HG02938 (cell line): ENCODE measurements around the gene C12orf56.
"Not testable (repeated sequence)": the region's sequence is repeated elsewhere in the genome, so short reads cannot be mapped to it uniquely, and the experiment has no call there.

Source experiments
- ATAC-seq: cut with Tn5 transposase; IDR thresholded peaks from one replicate; pipeline ENCODE4 v1.9.1; 2021; ENCODE audit warnings: mild to moderate bottlenecking, moderate library complexity; ENCODE audit not compliant: unreplicated experiment

C12orf56 gene

DNA sequence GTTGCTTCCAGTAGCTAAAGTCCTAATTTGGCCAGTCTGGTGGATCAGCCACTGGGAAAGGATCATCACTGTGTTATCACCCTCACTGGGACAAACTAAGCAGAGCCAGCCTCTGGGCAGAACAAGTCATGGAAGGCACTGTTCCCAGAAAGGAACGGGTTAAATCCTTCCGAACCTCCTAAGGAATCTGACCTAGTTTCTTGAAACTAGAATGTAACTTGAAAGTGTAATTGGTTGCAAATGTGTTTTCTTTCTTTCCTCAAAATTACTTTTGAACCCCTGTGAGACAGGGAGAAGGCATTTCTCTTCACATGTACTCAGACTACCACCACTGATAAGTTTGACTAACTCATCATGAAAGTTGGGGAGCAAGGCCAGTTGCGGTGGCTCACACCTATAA lies 149.8 kb downstream of the C12orf56 start:
- no peak for ATAC-seq

DNA sequence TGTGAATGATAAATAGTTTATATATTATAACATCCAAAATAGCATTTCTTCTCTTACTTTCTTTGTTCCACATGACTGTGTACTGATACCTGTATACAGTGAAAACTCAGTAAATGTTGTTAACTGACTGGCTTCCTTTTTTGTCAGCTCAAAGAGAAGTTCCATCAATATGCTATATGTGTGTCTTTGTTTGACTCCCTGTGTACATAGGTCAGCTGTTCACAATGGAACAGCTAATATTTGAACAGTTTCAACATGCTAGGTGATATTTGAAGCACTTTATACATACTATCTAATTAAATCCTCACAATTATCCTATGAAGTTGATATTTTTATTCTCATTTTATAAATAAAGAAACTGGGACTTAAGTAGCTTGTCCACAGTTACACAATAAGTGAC lies 153.2 kb downstream of the C12orf56 start:
- no peak for ATAC-seq

DNA sequence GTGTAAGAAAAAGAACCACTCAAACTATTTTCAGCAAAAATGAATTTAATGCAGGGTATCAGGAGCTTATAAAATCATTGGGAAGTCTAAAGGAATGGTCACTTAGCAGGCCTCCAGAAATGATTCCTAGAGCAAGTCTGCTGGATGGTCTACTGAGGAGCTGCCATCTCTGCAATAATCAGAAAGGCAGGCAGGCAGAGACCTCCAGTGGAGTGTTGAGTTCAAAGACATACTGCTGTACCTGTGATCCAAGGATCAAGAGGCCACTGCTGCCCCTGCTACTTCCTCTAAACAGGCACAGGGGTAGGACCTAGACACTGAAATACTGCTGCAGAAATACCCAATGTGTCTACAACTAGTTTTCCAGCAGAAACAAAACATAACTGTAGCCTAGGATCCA lies 154.0 kb downstream of the C12orf56 start:
- no peak for ATAC-seq

DNA sequence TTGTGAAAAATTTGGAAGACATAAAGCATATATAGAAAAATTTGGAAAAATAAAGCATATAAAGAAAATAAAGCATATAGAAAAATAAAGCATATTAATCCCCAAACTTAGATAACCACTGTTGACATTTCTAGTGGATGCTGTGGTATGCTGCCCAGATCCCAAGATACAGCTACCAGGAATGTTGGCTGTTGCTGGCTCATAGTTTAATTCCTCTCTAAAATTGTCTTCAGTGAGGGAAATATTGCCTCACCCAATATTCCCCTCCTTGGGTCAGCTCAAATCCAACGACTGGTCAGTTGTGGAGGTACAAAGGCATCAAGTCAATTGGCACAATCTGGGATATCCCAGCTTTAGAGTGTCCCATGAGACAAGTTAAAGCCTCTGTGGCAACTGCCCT lies 158.4 kb downstream of the C12orf56 start:
- no peak for ATAC-seq

DNA sequence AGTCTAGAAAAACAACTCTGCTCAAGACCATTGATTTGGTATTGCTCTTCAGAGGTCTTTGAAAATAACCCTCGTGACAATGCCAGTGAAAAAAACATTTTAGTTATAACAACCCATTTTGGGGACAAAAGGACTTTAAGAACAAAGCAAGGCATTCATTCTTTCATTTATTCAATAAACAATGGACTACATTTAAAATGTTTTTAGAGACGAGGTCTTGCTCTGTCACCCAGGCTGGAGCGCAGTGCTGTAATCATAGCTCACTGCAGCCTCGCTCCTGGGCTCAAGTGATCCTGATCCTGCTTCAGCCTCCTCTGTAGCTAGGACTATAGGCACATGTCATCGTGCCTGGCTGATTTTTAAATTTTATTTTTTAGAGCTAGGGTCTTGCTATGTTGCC lies 160.8 kb downstream of the C12orf56 start:
- ATAC-seq, result no peak

DNA sequence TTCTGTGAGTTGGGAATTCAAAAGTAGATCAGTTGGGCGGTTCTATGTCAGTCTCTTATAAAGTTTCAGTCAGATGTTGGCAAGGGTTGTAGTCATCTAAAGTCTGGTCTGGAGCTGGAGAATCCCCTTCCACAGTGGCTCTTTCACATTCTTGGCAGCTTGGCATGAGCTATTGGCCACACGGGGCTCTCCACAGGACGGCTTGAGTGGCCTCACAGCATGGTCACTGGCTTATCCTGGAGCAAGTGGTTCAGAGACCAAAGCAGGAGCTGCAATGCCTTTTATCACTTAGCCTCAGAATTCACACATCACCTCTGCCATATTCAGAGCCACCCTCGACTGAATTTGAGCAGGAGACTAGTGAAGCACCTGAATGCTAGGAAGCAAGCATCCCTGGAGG lies 161.3 kb downstream of the C12orf56 start:
- ATAC-seq, result no peak

DNA sequence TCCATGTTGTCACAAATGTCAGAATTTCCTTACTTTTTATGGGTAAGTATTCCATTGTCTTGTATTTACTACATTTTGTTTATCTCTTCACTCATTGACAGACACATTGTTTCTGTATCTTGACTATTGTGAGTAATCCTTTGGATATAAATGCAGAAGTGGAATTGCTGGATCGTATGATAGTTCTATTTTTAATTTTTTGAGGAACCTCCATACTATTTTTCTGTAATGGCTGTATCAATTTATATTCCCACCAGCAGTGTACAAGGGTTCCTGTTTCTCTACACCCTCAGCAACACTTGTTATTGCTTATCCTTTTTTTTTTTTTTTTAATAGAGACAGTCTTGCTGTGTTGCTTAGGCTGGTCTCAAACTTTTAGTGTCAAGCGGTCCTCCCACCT lies 164.9 kb downstream of the C12orf56 start:
- ATAC-seq, result no peak

DNA sequence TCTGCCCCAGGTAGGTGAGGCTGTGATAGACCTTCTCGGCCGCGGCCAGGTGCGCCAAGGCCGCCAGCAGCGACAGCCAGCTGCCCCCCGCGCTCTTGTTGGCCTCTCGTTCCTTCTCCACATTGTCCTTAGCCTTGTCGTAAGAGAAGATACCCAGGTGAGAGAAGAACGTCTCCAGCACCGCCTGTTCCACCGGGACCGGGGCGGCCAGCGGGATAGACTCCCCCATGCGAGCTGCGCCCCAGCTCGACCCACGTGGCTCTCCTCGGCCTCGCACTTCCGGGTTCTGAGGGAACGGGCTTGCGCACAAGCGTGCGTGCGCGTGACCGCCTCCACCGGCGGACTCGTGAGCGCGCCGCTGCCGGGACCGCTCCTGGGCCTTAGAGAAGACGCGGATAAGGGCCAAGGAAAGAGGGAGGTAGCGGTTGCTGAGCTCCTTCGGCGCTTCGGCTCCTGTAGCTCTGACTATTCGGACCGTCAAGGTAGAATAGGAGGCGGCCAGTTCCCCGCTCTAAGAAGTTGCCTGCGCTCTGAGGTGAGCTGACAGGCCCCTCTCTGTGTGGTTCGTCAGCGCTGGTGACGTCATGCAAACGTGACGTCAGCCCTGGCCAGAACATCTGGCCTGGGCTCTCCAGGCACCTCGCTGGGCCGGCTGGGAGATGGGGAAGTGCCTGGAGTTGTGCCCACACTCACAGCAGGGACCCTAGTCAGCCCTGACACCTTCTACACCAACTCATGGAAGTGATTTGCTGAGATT lies 168.4 kb downstream of the C12orf56 start, which contains the start of gene KICS2:
KICS2 (minus strand) TSS at position 288 of the 757 bp plus-strand sequence; CDS start at position 229, 59 bp downstream.
- ATAC-seq, result peak; percentile 88

DNA sequence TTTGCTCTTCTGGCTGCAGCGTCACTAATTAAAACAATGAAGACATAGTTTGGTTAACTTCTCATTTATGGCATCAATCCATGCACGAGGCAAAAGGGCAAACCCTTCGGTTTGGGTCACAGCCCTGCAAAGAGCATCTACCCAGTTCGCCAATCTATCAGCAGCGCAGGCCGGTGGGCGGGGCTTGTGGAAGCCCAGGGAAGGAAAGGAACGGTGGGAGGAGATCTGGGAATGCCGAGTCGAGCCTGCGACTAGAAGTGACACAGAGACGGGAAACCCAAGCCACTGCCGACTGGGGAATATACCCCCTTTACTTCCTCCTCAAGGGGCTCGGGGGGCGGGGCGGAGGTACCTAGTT lies 168.9 kb downstream of the C12orf56 start:
- ATAC-seq, result peak; percentile 7

DNA sequence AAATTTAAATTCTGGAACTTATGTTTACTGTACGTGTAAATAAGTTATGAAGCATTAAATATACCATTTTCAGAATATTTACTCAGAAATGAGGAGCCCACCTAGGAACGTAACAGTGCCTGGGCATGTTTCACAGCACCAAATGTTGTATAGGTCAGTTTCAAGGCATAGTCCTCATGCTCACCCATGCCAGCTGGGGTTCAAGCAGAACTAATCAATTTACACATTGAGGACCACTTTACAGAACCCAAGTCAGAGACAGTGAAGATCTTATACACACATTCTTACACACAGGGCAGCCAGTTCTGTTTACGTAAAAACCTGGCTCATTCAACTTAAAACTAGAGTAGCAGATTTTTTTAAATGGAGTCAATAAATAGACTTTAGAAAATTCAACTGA lies 170.5 kb downstream of the C12orf56 start:
- no peak for ATAC-seq

DNA sequence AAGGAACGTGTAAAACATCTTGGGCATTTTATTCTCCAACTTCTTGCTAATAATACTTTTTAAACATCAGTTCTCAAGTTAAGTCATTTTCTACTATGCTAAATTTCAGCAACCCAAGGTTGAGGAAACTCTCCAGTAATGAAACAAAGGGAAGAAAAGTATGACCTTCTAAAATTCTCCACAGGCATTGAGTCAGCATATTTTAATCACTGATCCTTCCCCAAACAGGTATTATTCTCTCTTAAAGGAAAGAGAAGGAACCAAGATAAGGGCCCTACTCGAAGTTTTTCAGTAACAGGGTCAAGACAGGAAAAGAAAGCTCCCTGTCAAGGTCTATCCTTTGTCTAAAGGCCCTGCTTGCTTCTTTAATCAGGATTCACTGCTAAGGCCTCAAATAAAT lies 171.4 kb downstream of the C12orf56 start:
- no peak for ATAC-seq

DNA sequence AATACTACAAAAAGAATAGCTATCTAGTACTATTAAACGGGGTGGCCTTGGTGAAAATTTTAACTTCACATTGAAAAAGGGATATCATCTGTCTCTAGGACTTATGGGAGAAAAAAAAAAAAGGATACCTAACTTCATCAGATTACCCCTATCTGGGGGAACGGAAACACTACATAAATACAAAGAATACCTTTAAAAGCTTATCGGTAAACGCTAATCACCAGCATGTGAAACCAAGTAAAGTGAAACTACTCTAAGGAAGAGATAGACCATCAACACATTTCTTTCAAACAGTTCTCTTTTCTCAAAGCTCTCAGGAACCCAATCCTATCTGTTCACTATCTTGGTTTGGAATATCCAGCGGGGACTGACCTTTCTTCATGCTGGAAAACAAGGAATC lies 172.0 kb downstream of the C12orf56 start:
- no peak for ATAC-seq

DNA sequence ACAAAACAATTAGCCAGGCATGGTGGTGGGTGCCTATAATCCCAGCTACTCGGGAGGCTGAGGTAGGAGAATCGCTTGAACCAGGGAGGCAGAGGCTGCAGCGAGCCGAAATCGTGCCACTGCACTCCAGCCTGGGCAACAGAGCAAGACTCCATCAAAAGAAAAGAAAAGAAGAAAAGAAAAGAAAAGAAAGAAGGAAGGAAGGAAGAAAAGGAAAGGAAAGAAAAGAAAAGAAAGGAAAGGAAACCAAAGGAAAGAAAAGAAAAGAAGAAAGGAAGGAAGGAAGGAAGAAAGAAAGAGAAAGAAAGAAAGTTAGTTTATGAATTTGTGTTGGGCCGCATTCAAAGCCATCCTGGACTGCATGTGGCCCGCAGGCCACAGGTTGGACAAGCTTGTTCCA lies 172.9 kb downstream of the C12orf56 start:
- not testable (repeated sequence) for ATAC-seq

DNA sequence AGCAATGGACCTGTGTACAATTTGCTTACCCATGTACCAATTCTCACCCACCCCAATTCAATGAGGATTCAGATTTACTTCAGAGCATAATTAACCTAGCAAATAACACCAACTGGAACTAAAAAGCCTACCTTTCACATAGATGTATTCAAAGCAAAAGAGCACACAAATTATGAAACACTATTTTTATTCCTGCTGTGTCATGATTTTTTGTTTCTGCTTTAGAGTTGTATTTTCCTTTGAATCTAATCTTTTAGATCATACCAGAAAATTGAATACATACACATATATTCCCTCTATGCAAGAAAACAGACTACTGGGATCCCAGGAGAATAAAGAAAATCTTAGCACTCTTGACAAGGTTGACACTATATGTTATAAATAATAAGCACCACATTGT lies 174.3 kb downstream of the C12orf56 start:
- ATAC-seq, result no peak
